Activated effector memory CD4-positive, alpha-beta T cell treated with anti-CD3 and anti-CD28 coated beads, Interleukin-2, amount 50 U/mL, for 16 hours (primary cell): ENCODE measurements around the gene PLEKHN1.

Source experiments
- DNase-seq: peaks from one replicate; pipeline ENCODE4 v3.0.0-alpha.2; 2020

The PLEKHN1 gene

DNA sequence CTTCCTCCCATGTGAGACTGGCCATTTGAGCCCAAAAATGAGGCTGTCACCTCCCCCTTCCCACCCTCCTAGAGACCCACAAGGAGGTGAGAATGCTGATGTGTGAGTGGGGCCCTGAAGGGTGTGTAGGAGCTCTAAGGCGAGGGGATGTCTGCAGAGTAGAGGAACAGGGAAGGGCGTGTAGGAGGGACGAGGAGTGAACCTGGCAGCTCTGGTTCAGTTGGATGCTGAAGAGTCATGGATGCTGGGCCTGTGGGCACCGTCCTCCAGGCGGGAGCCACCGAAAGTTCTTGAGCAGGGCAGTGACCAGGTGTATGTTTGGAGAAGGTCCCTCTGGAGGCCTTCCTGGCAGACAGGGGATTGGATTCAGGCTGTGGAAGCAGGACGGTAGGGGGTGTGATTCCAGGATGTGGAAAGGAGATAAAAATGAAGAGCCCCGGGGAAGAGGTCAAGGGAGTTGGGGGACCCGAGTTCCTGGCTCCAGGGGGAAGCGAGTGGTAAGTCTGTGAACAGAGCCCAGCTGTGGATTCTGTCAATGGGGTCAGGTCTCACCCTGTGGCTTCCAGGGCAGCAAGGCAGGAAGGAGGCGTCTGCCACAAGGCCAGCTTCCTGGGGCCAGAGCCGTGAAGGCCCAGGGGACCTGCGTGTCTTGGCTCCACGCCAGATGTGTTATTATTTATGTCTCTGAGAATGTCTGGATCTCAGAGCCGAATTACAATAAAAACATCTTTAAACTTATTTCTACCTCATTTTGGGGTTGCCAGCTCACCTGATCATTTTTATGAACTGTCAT lies 34.7 kb upstream of the PLEKHN1 start:
- no peak for DNase-seq

DNA sequence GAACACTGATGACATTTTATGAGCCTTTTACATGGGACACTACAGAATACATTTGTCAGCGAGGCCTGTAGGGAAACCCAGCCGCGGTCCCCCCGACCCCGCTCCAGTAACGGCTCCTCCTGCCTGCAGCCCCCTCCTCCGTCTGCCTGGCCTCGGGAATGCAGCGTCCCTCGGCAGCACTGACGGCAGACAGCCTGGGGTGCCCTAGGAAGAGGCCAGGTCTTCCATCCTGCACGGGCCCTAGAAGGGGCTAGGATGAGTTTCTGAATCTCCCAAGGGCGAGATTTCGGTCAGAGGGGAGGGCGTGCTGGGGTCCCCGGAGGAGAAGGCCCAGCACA lies 34.1 kb upstream of the PLEKHN1 start:
- DNase-seq, result no peak

DNA sequence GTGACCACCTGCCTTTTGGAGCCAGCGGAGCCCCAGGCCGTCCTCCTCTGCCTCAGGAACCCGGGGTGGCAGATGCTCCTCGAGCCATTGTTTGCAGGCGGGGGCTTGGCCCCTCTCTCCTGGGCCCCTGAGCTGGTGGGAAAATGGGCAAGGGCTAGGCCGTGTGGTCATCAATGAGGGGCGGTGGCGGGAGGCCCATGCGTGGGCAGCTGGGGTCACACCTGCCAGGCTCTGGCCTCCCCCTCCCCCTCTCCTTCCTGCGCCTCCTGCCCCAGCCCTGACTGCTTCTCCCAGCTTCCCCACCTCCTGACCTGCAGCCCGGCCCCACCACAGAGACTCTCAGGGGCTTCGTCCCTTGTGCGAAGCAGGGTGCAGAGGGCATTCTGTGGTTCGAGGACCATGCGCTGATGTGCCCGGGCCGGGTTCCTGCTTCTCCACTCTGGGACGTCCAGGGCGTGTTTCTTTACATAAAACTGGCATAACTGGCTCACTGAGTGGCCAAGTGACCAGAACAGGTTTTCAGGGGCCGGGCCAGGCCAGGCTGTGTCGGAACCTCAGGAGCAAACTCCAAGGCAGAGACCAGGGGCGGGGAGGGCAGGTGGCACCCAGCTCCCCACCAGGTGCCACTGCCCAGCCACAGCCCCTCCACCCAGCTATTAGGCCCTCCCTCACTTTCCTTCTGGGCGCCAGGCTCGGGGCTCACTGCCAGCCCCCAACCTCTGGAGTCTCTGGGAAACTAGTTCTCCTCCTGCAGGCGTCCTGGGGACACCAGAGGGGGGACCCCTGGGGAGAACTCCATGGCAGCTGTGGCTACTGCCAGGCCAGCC lies 33.3 kb upstream of the PLEKHN1 start:
- DNase-seq, result no peak

DNA sequence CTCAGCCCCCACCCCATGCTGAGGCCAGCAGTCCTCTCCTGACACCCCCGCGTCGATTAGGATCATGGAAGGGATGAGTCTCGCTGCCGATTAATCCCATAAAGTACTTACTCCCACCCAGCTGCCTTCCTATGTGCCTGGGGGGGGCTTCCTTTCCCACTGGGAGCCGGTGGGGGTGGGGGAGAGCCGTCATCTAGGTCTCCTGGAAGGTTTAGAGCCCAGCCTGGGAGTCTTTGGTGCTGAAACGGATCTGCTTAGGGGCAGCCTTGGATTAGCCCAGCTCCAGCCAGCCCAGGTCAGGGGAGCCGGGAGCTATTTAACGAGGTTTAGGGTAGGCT lies 32.7 kb upstream of the PLEKHN1 start:
- no peak for DNase-seq

DNA sequence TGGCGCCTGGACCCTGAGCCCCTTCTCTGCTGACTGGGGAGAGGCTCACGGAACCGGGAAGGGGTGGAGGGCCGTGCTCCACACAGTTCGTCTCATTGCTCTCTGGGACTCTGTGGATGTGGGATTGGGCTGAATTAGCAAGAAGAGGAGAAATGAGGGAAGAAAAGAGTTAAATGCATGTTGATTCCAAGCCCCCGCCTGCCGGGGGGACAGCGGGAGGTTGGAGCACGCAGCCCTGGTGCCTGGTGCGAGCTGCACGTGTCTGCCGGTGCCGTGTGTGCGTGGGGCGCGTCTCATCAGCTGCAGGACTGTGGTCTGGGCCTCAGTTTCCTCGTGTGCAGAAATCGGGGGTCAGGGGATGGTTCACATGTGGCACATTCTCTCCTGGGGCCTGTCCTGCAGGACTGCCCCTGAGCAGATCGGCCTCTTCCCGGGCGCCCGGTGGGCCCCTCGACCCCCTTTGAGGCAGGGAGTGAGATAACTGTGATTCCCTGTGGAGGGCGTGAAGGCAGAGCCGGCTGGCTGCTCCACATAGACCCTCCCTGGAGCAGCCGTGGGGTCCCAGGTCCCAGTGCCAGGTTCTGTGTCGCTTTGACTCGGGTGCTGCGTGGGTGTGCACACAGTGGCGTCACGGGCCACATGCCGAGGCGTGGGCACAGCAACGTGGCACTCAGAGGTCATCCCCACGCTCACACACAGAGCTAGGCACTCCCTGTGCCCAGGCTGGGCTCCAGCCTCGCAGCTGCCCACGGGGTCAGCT lies 31.1 kb upstream of the PLEKHN1 start:
- no peak for DNase-seq

DNA sequence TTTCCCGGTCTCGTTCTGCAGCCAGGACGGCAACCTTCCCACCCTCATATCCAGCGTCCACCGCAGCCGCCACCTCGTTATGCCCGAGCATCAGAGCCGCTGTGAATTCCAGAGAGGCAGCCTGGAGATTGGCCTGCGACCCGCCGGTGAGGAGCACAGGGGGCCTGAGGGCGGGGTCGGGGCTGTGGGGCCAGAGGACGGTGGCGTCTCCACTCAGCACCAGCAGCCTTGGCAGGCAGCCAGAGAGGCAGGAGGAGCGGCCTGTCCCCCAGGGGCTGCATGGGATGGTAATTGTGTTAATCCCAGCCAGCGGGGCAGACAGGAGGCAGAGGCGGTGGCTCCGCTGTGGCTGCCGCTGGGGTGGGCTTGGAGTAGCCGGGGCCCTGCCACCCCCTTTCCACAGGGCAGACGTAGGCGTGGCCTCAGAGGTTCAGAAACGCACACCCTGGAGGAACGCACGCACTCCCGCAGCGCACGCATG lies 30.5 kb upstream of the PLEKHN1 start:
- no peak for DNase-seq

DNA sequence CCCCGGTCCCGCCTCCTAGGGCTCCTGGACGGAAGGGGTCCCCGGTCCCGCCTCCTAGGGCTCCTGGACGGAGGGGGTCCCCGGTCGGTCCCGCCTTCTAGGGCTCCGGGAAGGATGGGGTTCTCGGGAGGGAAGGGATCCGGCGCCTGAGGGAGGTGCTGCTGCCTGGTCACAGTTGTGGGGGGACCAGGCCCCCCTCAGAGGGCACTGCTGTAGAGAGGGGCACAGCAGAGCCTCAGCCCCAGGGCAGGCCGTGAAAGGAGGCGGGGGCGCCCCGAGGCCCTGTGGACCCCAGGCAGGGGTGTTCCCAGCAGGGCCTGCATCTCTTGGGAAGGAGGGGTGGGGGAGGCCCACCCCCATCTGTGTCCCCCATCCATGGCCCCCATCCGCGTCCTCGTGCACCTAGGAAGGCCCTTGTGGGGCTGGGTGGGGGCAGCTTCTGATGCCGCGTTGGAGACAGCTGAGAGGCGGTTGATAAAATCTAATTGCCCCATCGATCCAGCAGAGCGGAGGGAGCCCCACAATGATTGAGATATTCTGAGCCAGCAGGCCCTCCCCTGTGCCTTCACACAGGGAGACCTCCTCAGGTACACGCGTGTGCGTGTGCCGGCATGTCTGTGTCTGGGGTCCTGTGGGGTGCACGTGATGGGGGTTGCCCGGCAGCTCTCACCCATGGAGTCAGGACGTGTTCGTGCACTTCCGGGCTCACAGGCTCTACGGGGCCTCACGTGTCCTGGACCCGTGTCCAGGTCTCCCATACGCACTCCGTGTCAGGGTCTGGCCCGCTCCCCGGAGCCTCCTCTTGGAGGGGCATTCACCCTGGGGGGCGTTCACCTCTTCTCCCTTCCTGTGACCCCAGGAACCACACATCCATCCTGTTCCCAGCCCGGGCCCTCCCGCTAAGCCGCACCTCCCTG lies 29.7 kb upstream of the PLEKHN1 start:
- DNase-seq, result no peak

DNA sequence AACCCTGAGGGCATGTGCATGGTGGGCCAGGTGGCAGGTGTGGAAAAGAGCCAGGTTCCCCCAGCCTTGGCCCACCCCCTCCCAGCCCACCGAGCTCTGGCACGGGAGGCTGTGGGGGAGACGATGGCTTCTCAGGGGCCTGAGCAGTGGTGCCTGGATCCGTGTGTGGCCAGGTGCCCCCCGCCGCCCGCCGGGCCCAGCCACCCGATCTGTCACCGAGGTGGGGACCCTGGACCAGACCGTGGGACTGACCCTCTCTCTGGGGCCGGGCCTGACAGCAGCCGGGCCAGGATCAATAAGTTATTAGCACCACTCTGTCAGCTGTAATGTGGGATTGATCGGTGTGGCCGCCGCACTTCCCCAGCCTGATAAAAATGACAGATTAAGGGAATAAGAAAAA lies 28.8 kb upstream of the PLEKHN1 start:
- DNase-seq, result no peak

DNA sequence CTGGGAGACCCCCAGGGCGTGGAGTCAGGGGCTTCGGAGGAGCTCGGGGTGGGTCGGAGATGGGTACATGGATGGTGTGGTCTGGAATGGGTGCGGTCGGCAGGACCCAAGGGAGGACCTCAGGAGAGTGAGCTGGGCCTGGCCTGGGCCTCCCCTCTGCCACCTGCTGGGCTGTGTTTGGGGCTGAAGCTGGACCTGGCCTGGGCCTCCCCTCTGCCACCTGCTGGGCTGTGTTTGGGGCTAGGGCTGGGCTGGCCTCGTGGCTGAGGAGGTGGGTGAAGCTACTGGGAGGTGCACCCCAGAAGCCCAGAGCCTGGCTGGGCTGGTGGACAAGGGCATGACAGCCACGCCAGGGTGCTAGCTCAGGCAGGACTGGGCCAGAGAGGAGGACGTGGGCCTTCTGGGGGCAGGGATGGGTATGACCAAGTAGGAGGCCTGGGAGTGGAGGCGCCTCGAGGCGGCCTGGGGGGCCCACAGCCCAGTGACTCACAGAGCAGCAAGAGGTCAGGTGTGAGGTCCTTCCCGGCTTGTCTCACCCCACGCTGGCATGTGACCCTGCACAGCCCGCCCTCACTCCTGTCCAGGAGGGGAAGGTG lies 28.1 kb upstream of the PLEKHN1 start:
- DNase-seq, result no peak

DNA sequence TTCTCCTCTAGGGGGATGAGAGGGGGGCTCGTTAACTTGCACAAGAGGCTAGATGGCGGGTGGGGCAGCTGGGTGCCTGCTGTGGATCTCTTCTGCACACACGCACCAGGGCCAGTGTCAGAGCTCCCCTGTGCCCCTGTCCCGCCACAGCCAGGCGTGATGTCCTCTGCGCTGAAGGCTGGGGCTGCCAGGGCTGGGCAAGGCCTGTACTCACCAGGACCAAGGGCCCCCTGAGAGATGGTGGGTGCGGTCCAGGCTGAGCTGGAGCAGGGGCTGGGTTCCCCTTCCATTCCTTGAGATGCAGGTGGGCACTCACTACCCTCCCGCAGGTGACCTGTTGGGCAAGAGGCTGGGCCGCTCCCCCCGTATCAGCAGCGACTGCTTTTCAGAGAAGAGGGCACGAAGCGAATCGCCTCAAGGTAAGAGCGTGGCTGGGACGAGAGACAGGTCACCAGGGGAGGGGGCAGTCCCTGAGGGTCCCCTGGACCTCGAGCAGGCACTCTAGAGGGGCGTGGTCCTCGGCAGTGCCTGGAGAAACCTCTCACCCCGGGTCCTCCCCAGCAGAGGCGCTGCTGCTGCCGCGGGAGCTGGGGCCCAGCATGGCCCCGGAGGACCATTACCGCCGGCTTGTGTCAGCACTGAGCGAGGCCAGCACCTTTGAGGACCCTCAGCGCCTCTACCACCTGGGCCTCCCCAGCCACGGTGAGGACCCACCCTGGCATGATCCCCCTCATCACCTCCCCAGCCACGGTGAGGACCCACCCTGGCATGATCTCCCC lies 27.4 kb upstream of the PLEKHN1 start:
- DNase-seq, result no peak

DNA sequence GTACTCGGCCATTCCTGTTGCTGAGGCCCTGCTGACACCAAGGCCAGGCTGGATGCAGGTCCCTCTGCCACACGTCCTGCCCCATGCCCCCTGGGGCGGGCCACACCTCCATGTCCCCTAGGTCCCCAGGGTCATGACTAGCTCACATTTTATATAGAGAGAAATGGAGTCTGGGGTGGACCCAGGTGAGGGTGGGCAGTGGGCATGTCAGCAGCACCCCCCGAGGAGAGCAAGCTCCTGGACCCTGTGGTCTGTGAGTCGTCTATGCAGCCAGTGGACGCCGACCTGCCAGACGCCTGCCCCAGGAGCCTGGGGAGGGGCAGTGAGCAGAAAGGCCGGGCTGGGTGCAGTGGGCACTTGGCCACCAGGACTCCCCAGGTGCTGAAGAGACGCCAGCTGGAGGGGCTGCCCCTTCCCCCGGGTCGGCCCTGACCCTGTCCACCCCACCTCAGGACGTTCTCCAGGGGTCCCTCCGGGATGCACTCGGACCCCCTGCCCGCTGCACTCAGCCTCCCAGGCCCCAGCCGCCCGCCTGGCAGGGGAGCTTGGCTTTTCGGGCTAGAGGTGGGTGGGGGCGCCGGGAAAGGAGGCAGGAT lies 26.7 kb upstream of the PLEKHN1 start:
- DNase-seq, result no peak

DNA sequence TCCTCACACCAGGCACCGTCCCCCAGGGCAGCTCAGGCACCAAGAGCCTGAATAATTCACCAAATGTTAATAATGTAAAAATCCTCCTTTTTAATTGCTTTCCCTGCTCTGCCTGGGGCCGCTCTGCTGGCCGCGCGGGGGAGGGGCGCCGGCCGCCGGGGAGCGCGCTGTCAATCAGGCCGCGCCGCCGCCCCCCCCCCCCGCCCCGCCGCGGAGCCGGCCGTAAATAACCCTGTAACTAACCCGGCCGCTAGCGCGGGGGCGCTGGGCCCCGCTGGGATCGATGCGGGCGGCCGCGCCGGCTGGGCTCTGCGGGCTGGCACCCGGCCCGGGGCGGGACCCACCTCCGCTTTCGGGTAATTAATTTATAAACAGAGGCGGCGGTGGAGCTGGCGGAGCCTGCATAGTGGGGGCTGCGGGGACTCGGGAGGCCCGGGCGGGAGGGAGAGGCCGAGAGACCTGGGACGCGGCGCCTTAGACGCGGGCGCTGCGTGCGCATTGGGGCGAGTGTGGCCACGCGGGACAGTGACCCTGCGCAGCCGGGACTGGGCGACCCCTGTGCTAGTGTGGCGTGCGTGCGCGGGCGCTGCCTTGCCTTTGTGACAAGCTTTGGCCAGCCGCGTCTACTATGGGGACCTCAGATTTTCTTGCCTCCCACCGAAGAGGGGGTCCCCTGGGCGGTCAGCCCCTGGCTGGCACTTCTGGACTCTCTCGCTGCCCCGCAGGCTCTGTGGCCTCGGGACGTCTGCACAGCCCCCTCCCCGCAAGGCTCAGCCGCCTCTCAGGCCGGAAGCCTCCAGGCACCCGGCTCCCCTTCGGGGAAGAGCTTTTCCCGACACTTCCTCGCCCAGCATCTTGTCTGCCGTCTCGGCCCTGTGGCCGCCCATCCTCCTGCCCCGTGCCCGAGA lies 25.9 kb upstream of the PLEKHN1 start:
- no peak for DNase-seq

DNA sequence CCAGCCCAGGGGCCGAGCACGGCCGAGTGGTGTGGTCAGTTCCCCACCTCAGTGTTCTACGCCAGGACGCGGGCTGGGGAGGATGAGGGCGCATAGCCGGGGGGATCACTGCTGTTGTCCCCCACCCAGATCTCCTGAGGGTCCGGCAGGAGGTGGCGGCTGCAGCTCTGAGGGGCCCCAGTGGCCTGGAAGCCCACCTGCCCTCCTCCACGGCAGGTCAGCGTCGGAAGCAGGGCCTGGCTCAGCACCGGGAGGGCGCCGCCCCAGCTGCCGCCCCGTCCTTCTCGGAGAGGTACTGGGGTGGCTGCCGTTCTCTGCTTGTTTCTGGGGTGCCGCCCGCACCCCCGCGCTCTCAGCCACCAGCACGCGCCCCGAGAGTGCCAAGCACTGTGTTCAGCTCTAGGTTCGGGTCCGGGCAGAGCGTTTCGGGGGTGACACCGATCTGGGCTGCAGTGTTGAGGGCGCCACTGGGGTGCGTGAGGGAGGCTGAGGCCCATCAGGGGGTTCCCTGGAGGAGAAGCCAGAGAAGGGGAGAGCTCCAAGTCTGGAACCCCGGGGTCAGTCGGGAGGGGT lies 25.2 kb upstream of the PLEKHN1 start:
- DNase-seq, result no peak

DNA sequence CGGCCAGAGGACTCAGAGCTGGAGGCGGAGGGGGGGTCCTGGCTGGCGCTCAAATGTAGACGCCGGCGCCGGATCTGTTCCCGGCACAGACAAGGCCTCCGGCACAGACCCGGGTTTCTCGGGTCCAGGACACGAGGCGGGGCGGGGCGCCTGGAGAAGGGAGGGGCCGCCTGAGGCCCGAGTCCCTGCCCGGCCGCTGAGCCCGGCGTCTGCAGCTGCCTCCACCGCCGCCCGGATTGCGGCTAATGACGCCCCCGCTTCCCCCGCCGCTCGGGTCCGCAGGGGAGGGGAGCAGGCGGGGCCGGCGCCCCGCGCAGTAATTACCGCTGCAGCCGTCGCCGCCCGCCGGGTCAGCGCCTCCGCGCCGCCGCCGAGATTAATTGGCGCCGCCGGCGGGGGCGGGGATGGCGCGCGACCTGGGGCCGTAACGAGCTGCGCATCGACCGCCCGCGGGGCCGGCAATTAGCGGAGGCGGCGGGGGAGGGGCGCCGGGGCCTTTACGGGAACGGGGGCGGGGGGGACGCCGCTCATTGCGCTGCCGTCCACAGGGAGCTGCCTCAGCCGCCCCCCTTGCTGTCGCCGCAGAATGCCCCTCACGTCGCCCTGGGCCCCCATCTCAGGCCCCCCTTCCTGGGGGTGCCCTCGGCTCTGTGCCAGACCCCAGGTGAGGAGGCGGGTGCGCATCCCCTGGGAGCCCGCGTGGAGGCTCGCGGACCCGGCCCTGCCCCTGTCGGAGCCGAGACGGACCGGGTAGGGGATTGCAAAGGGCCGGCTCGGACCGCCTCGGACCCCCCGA lies 24.5 kb upstream of the PLEKHN1 start:
- DNase-seq, result peak; percentile 69

DNA sequence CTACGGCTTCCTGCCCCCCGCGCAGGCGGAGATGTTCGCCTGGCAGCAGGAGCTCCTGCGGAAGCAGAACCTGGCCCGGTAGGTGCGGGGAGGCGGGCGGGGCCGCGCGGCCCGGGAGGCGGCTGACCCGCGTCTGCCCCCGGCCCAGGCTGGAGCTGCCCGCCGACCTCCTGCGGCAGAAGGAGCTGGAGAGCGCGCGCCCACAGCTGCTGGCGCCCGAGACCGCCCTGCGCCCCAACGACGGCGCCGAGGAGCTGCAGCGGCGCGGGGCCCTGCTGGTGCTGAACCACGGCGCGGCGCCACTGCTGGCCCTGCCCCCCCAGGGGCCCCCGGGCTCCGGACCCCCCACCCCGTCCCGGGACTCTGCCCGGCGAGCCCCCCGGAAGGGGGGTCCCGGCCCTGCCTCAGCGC lies 23.9 kb upstream of the PLEKHN1 start:
- no peak for DNase-seq

DNA sequence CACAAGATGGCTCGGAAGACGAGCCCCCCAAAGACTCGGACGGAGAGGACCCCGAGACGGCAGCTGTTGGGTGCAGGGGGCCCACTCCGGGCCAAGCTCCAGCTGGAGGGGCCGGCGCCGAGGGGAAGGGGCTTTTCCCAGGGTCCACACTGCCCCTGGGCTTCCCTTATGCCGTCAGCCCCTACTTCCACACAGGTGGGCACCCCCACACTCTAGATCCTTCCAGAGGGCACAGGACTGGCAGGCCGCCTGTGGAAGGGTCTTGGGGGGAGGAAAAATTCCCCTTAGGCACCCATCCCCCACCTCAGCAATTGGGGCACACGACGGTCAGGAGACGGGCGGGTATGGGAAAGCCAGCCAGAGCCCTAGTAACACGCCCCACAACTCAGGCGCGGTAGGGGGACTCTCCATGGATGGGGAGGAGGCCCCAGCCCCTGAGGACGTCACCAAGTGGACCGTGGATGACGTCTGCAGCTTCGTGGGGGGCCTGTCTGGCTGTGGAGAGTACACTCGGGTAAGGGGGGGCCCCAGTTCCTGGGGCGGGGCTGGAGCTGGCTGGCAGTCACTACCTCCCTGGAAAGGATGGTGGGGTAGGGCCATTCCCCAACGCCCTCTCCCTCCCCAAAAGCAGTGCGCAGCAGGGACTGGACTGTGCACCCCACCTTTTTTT lies 23.3 kb upstream of the PLEKHN1 start:
- DNase-seq, result no peak

DNA sequence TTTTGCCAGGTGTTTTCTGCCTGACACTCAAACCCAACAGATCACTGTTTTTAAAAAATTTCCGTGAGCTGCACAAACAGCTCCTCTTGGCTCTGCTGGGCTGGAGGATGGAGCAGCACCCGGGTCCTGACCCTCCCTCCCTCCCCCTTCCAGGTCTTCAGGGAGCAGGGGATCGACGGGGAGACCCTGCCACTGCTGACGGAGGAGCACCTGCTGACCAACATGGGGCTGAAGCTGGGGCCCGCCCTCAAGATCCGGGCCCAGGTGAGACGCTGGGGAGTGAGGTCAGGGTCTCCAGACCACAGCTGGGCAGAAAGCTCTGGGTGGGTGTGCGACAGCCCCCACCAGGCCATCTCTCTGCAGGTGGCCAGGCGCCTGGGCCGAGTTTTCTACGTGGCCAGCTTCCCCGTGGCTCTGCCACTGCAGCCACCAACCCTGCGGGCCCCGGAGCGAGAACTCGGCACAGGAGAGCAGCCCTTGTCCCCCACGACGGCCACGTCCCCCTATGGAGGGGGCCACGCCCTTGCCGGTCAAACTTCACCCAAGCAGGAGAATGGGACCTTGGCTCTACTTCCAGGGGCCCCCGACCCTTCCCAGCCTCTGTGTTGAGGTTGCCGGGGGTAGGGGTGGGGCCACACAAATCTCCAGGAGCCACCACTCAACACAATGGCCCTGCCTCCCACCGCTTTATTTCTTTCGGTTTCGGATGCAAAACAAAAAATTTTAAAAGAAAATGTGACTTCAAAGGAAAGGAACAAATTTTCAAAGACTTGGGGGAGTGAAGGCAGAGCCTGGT lies 22.5 kb upstream of the PLEKHN1 start:
- no peak for DNase-seq
